Measurements from ENCODE around the gene ADAMTS3. TPM values are rescaled to one million over a fixed set of nuclear protein-coding genes. Genes with fewer than 3 reads are reported as not detected.

Gene ADAMTS3
- total and polyA plus RNA-seq, 5 experiments from 2014 or later, result not detected

DNA sequence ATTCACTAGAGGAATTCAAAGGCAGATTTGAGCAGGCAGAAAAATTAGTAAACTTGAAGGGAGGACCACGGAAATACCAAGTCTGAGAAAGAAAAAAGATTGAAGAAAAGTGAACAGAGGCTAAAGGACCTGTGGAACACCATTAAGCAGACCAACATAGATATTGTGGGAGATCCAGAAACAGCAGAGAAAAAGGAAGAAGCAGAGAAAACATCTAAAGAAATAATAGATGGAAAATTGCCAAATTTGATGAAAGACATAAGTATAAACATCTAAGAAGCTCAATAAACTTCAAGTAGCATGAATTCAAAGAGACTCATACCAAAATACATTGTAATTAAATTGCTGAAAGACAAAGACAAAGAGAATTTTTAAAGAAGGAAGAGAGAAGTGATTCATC lies 31.0 kb downstream of the ADAMTS3 start:
- no peaks in the 10 kb centered on the region for H3K27me3 Mint-ChIP-seq
- H3K9me3 Mint-ChIP-seq, result peaks cover 3 to 33% (median 14%) of the 10 kb centered on the region in 9 donors
- no peak overlapping the region for H3K4me3 Mint-ChIP-seq
- peaks cover 0 to 21% (median 0%) of the 10 kb centered on the region in 3 donors for H3K36me3 Mint-ChIP-seq
- no peak overlapping the region for H3K27ac Mint-ChIP-seq
- ATAC-seq (no peak), DNase-seq (no peak)
- no peaks in the 10 kb centered on the region for H3K4me1 Mint-ChIP-seq
- POLR2A ChIA-PET, result no interaction called here

DNA sequence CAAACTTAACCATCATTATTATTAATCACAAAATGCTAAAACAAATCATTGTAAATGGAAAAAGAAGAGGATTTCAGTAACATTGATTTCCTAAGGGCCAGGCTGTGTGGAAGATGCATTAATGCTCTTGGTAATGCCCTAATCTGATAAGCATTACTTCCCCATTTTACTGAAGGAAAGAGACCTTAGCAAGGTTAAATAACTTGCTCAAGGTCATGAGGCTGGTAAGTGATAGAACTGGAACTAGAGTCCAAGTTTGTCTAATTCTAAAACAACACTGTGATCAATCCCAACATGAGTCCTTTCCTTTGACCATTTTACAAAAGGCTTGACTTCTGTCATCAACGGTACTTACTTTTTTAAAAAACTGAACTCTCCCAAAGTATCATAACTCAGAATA lies 32.6 kb downstream of the ADAMTS3 start:
- POLR2A ChIA-PET, result no interaction called here
- no peaks in the 10 kb centered on the region for H3K4me1 Mint-ChIP-seq
- ATAC-seq, result no peak
- no peaks in the 10 kb centered on the region for H3K27me3 Mint-ChIP-seq
- peaks cover 3 to 33% (median 14%) of the 10 kb centered on the region in 9 donors for H3K9me3 Mint-ChIP-seq
- H3K27ac Mint-ChIP-seq, result no peak overlapping the region
- no peak overlapping the region for H3K4me3 Mint-ChIP-seq
- H3K36me3 Mint-ChIP-seq, result peaks cover 0 to 21% (median 0%) of the 10 kb centered on the region in 3 donors
- DNase-seq, result no peak

DNA sequence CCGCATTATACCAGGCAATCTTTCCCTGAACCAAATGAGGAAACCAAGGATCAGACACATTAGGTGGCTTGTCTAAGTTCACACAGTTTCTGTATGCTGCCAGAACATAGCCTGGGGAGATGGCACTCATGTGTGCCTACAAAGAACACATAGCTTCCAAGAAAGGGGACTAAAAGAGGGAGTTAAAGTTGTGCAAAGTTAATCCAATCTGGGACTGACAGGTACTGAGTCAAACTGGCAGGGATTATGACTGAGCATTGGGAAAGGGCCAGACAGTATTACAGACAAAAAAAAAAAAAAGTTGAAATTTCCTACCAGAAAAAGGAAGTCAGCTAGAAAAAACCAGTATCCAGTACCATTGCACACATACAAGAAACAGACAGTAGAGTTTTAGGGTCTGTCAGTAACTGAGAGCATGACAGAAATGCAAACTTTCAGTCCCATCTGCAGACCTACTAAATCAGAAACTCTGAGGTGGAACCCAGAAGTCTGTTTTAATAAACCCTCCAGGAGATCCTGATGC lies 37.2 kb downstream of the ADAMTS3 start:
- no peak overlapping the region for H3K4me3 Mint-ChIP-seq
- DNase-seq, result no peak
- no peaks in the 10 kb centered on the region for H3K36me3 Mint-ChIP-seq
- H3K9me3 Mint-ChIP-seq, result peaks cover 0 to 15% (median 0%) of the 10 kb centered on the region in 9 donors
- H3K4me1 Mint-ChIP-seq, result no peaks in the 10 kb centered on the region
- no peaks in the 10 kb centered on the region for H3K27me3 Mint-ChIP-seq
- H3K27ac Mint-ChIP-seq, result no peak overlapping the region
- peak in 1 of 2 donors; percentile 36 for ATAC-seq
- POLR2A ChIA-PET, result no interaction called here

DNA sequence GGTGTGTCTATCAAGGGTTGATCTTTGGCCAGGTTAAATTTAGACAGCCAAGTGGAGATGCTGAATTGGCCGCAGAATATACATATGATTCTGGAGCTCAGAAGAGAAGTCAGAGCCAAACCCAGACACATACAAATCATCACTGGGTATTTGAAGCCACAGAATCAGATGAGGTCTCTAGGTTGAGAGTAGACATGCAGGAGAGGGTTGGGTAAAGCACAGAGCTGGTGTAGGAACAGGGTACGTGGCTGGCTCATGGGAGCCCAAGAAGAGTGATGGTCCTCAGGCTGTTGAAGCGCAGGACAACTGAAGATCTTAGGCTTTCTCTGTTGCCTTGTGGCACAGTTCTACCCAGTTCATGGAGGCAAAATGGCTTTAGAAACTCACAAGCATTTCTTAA lies 37.7 kb downstream of the ADAMTS3 start:
- Mint-ChIP-seq H3K4me3 (no peak overlapping the region), H3K27ac (no peak overlapping the region), H3K36me3 (no peaks in the 10 kb centered on the region), H3K27me3 (no peaks in the 10 kb centered on the region), H3K9me3 (peaks cover 0 to 13% (median 0%) of the 10 kb centered on the region in 9 donors), H3K4me1 (no peaks in the 10 kb centered on the region)
- peak in 1 of 2 donors; percentile 55 for ATAC-seq
- DNase-seq, result peak in 1 of 10 donors; percentile 11
- POLR2A ChIA-PET, result no interaction called here

DNA sequence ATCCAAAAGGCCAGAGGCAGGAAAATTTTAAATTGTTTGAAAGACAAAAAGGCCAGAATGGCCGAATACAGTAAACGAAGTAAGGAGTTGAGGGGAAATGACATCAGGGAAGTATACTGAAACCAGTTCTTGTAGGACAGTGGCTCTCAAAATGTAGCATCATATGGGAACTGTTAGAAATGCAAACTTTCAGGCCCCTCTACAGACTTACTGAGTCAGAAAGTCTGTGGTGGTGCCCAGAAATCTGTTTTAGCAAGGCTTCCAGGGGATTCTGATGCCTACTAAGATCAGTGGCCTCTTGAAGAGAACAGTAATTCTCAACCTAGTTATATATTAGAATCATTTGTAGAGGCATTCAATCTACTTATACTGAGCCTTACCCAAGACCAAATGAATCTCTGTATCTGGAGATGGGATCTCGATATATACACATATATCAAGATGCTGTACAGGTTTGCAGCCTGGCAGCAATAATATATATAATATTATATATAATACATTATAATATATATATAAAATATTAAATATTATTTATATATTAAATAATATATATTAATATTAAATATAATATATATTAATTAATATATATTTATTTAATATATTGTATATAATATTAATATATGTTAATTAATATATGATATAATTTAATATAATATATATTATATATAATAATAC lies 39.7 kb downstream of the ADAMTS3 start:
- Mint-ChIP-seq H3K27me3 (peaks cover 0 to 5% (median 0%) of the 10 kb centered on the region in 5 donors), H3K36me3 (no peaks in the 10 kb centered on the region), H3K9me3 (no peaks in the 10 kb centered on the region), H3K4me1 (no peaks in the 10 kb centered on the region), H3K27ac (no peak overlapping the region), H3K4me3 (no peak overlapping the region)
- POLR2A ChIA-PET, result no interaction called here
- DNase-seq, result peak in 1 of 10 donors; percentile 9
- no peak for ATAC-seq

DNA sequence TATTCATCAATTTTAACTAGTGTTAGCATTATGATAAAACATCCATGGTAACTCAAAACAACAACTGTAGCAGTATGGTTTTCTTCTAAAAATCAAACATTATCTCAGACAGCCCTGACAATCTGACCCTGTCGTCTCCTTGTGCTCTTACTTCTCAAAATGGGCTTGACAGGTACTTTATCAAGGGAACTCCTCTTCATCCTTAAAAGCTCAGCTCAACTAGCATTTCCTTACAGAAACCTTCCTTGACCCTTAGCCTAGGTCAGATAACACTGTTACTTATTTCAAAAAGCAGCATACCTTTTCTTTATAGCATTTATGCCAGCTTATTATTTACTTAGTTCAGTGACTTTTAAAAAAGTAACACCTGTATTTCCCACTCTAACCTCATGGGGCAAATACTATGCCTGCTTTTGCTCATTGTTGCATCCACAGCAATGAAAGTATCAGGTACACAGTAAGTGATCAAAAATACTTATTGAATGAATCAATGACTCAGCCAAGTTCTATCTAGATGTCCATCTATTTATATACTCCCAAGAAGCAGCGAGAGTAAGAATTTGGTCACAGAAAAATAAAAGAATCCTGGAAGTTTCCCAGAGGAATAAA lies 41.9 kb downstream of the ADAMTS3 start:
- Mint-ChIP-seq H3K27ac (no peak overlapping the region), H3K4me3 (no peak overlapping the region), H3K9me3 (no peaks in the 10 kb centered on the region), H3K4me1 (no peaks in the 10 kb centered on the region), H3K27me3 (peaks cover 0 to 5% (median 1%) of the 10 kb centered on the region in 5 donors), H3K36me3 (no peaks in the 10 kb centered on the region)
- DNase-seq (no peak), ATAC-seq (no peak)
- POLR2A ChIA-PET, result no interaction called here

DNA sequence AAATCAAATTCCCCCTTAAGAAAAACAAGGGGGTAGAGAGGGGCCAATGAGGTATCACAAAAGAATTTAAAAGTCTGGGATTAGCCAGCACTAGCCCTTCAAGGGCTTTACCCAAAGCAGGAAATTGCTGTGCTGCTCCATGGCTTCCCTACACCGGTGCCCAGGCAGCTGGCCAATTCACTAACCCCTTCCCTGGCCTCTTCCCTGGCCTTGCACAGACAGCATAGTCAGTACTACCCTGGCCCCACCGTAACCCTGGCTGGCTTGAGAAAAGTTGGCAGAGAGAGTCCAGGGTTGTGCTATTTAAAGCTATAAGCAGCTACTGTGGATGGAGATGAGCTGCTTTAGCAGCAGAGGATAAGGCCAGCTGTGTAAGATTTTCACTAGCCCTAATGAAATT lies 43.1 kb downstream of the ADAMTS3 start:
- DNase-seq, result no peak
- H3K36me3 Mint-ChIP-seq, result no peaks in the 10 kb centered on the region
- ATAC-seq, result no peak
- POLR2A ChIA-PET, result no interaction called here
- no peaks in the 10 kb centered on the region for H3K9me3 Mint-ChIP-seq
- no peak overlapping the region for H3K27ac Mint-ChIP-seq
- H3K27me3 Mint-ChIP-seq, result peaks cover 0 to 7% (median 4%) of the 10 kb centered on the region in 5 donors
- no peak overlapping the region for H3K4me3 Mint-ChIP-seq
- no peaks in the 10 kb centered on the region for H3K4me1 Mint-ChIP-seq

DNA sequence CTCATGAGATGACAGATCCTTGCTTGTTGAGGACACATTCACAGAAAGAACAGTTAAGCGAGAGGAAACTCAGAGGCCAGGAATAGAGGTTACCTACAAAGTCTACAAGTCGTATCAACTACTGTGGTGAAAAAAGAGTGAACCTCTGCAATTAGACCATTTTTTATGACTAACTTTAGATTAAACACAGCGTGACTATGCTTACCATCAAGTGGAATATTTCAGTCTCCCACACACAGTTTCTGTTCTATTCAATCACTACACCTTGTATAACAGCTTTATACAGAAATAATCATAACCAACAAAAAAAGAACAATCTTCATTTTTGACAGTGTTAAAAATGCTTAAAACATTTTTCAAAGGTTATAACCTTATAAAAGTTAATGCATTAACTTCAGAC lies 46.6 kb downstream of the ADAMTS3 start:
- no peak for ATAC-seq
- POLR2A ChIA-PET, result no interaction called here
- no peaks in the 10 kb centered on the region for H3K36me3 Mint-ChIP-seq
- DNase-seq, result no peak
- peaks cover 0 to 6% (median 0%) of the 10 kb centered on the region in 9 donors for H3K9me3 Mint-ChIP-seq
- H3K27me3 Mint-ChIP-seq, result peaks cover 0 to 7% (median 4%) of the 10 kb centered on the region in 5 donors
- no peak overlapping the region for H3K27ac Mint-ChIP-seq
- no peaks in the 10 kb centered on the region for H3K4me1 Mint-ChIP-seq
- H3K4me3 Mint-ChIP-seq, result no peak overlapping the region

DNA sequence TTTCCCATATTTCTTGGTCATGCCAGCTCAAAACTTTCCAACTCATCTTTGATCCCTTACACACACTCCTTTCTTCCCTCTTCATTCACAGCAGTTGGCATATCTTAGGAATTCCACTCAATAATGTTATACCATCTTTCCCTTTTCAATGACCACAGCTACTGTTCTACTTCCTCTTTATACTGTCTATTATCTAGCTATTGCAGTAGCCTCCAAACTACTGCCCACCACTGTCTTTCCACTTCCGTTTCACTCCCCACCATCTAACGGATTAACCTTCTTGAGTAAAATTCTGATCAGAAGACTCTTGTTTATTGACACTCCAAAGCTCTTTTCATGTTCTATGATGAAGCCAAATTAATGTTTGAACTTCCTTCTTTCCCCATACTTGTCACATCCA lies 55.8 kb downstream of the ADAMTS3 start:
- DNase-seq (no peak), ATAC-seq (no peak)
- Mint-ChIP-seq H3K36me3 (no peaks in the 10 kb centered on the region), H3K4me3 (no peak overlapping the region), H3K4me1 (no peaks in the 10 kb centered on the region), H3K9me3 (peaks cover 0 to 16% (median 8%) of the 10 kb centered on the region in 9 donors), H3K27me3 (peaks cover 0 to 2% (median 0%) of the 10 kb centered on the region in 5 donors), H3K27ac (no peak overlapping the region)
- POLR2A ChIA-PET, result no interaction called here

DNA sequence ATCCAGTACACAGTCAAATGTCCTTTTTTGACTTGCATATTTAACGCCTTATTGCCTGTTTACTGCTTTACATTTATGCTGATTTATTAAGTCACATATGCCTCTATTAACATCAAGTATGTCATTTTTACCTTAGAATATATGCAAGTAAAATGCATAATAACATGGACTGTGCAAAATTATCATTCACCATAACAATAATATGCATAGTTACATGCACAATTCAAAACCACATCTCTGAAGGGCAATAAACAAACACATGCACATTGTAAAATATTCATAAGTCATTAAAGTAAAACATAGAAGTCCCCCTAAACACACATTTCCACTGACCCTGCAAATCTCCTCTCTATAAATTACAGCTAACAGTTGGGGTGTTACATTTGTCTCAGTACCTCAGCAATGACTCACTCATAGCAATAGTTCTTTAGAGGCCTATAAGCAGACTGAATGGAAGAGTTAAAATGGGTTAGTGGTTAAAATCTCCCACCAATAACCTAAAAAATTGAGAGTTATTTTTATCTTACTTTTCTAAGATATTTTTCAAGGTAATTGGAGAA lies 61.1 kb downstream of the ADAMTS3 start:
- no peak for ATAC-seq
- POLR2A ChIA-PET, result no interaction called here

DNA sequence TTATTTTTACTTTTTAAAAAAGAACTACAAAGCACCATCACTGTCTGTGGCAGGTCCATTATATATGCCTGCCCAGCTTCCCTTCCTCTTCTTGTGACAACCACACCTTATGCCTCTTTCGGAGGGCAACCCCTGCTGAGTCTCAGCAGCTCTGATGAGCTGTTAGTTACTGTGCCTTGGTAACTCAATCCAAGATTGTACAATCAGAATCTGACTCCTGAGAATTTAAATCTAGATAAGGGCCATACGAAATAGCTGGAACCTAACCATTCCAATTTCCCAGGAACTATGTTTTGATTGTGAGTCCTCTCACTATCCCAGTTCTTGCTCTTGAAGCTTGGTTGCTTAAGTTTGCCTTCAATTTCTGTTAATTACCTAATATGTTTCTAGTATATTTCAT lies 61.9 kb downstream of the ADAMTS3 start:
- Mint-ChIP-seq H3K36me3 (no peaks in the 10 kb centered on the region), H3K27ac (no peak overlapping the region), H3K4me3 (no peak overlapping the region)

More for the DNA sequence above, 61.1 kb downstream of the ADAMTS3 start:
- H3K36me3 Mint-ChIP-seq, result no peaks in the 10 kb centered on the region
- H3K27ac Mint-ChIP-seq, result no peak overlapping the region
- no peak overlapping the region for H3K4me3 Mint-ChIP-seq
- peaks cover 0 to 16% (median 10%) of the 10 kb centered on the region in 9 donors for H3K9me3 Mint-ChIP-seq
- DNase-seq, result no peak
- H3K27me3 Mint-ChIP-seq, result peaks cover 1 to 27% (median 9%) of the 10 kb centered on the region in 5 donors
- H3K4me1 Mint-ChIP-seq, result no peaks in the 10 kb centered on the region

DNA sequence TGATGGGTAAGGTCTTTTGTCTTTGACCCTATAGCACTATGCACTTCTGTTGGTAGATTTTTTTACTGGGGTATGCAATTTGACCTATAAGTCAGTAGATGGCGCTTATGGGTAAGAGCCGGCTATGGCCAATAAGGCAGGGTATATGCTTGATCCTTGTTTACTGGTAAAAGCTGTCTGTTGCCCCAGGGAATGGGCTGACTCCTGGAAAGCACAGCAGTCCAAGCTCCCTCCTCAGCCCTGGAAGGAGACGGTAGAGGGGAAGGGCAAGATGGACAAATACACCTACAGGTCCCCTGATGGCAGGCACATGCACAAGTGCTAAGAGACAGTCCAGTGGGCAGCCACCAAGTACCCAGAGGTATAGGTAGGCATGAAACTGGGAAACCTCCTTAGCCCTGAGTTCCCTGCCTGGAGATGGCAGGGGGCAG lies 63.7 kb downstream of the ADAMTS3 start:
- Mint-ChIP-seq H3K9me3 (peaks cover 0 to 18% (median 4%) of the 10 kb centered on the region in 9 donors), H3K4me1 (no peaks in the 10 kb centered on the region), H3K36me3 (no peaks in the 10 kb centered on the region), H3K27ac (no peak overlapping the region), H3K4me3 (no peak overlapping the region), H3K27me3 (peaks cover 1 to 36% (median 9%) of the 10 kb centered on the region in 5 donors)
- ATAC-seq (no peak), DNase-seq (no peak)
- POLR2A ChIA-PET, result no interaction called here

More for the DNA sequence above, 61.9 kb downstream of the ADAMTS3 start:
- POLR2A ChIA-PET, result no interaction called here
- ATAC-seq (no peak), DNase-seq (no peak)
- H3K27me3 Mint-ChIP-seq, result peaks cover 1 to 31% (median 9%) of the 10 kb centered on the region in 5 donors
- H3K9me3 Mint-ChIP-seq, result peaks cover 0 to 16% (median 10%) of the 10 kb centered on the region in 9 donors
- no peaks in the 10 kb centered on the region for H3K4me1 Mint-ChIP-seq

DNA sequence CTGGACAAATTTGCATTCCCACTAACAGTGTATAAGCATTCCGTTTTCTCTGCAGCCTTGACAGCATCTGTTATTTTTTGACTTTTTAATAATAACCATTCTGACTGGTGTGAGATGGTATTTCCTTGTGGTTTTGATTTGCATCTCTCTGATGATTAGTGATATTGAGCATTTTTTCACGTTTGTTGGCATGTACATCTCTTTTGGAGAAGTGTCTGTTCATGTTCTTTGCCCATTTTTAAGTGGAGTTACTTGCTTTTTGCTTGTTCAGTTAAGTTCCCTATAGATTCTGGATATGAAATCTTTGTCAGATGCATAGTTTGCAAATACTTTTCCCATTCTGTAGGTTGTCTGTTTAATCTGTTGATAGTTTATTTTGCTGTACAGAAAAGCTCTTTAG lies 68.8 kb downstream of the ADAMTS3 start:
- Mint-ChIP-seq H3K9me3 (peaks cover 0 to 25% (median 4%) of the 10 kb centered on the region in 9 donors), H3K4me3 (no peak overlapping the region), H3K27ac (no peak overlapping the region), H3K4me1 (no peaks in the 10 kb centered on the region), H3K27me3 (peaks cover 0 to 14% (median 1%) of the 10 kb centered on the region in 5 donors), H3K36me3 (no peaks in the 10 kb centered on the region)
- no peak for ATAC-seq
- POLR2A ChIA-PET, result no interaction called here
- no peak for DNase-seq
